Osteoblast (primary cell): ENCODE results near the gene RMC1. TPM values are rescaled to one million over a fixed set of nuclear protein-coding genes. Genes with fewer than 3 reads are reported as not detected.

Experiments
- DNase-seq: peaks from one replicate; pipeline ENCODE4 v3.0.0; 2011; ENCODE audit warnings: low spot score, mixed read lengths; ENCODE audit not compliant: insufficient read length; ENCODE audit errors: missing footprints
- H2AFZ ChIP-seq: 2 replicates; pipeline ENCODE4 v1.6.0; 2011; ENCODE audit warnings: mild to moderate bottlenecking, low read length
- H3K27ac ChIP-seq: 2 replicates; pipeline ENCODE4 v1.5.1; 2011; ENCODE audit warnings: mild to moderate bottlenecking, low read depth, low read length, moderate library complexity
- H3K27me3 ChIP-seq: 2 replicates; pipeline ENCODE4 v1.6.0; 2012; ENCODE audit warnings: mild to moderate bottlenecking, control low read depth, inconsistent platforms, low read length, moderate library complexity; ENCODE audit not compliant: insufficient read depth
- H3K36me3 ChIP-seq: 2 replicates; pipeline ENCODE4 v1.5.1; 2011; ENCODE audit warnings: mild to moderate bottlenecking, low read length, control low read depth, moderate library complexity; ENCODE audit not compliant: insufficient read depth
- H3K4me1 ChIP-seq: 2 replicates; pipeline ENCODE4 v1.5.1; 2011; ENCODE audit warnings: mild to moderate bottlenecking, low read length, control low read depth, moderate library complexity; ENCODE audit not compliant: insufficient read depth
- H3K4me2 ChIP-seq: 2 replicates; pipeline ENCODE4 v1.6.0; 2011; ENCODE audit warnings: mild to moderate bottlenecking, low read length; ENCODE audit not compliant: insufficient read depth
- H3K4me3 ChIP-seq: fragments of 200-600 bp; sonication (generic); 3 replicates; pipeline ENCODE4 v1.5.1; 2012; ENCODE audit warnings: mild to moderate bottlenecking, low read length, inconsistent platforms; ENCODE audit not compliant: insufficient read depth
- H3K79me2 ChIP-seq: 2 replicates; pipeline ENCODE4 v1.6.0; 2012; ENCODE audit warnings: mild to moderate bottlenecking, low read length, control low read depth, inconsistent platforms; ENCODE audit not compliant: insufficient read depth
- H3K9me3 ChIP-seq: 2 replicates; pipeline ENCODE4 v1.5.1; 2011; ENCODE audit warnings: low read depth, low read length, control low read depth
- H4K20me1 ChIP-seq: 2 replicates; pipeline ENCODE4 v1.6.0; 2012; ENCODE audit warnings: mild to moderate bottlenecking, low read length, control low read depth; ENCODE audit not compliant: insufficient read depth
- total RNA-seq: library from RNA; depleted of rRNA; stranded (reverse); fragments of >200 nt; gene quantifications from 2 replicates; pipeline ENCODE4 v1.2.3, GENCODE V29; 2012
- TF ChIP-seq, protein P1 (sequence below): IDR thresholded peaks from 2 replicates; pipeline ENCODE4 v1.5.1; 2011; ENCODE audit warnings: mild to moderate bottlenecking, low read depth, low read length, moderate library complexity; ENCODE audit errors: extremely low read depth

The RMC1 gene
- total RNA-seq, 1 donor: 22.8 TPM

DNA sequence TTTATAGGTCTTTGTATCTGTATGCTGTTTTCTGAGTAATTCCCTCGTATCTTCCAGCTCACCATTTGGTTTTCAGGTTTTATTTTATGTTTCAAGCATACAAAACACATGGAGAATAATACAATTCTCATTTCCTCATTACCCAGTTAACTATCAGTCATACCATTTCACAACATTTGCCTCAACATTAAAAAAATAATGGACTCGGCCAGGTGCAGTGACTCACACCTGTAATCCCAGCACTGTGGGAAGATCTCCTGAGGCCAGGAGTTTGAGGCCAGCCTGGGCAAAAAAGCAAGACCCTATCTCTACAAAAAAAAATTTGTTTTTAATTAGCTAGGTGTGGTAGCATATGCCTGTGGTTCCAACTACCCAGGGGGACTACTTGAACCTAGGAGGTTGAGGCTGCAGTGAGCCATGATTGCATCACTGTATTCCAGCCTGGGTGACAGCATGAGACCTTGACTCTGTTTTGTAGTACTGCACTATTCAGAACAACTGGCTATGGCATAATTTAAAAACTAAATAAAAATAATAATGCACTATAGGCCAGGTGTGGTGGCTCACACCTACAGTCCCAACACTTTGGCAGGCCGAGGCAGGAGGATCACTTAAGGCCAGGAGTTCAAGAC is 62.7 kb downstream of the RMC1 start:
- Histone ChIP-seq H3K9me3 (no peaks in the 10 kb centered on the region), H3K4me3 (no peak overlapping the region), H3K27ac (no peak overlapping the region), H3K4me2 (no peak overlapping the region), H2AFZ (no peak overlapping the region), H3K27me3 (no peaks in the 10 kb centered on the region), H3K4me1 (peaks cover 5% of the 10 kb centered on the region), H3K36me3 (peaks cover 72% of the 10 kb centered on the region), H4K20me1 (no peaks in the 10 kb centered on the region), H3K79me2 (peaks cover 61% of the 10 kb centered on the region)
- TF ChIP-seq, protein P1, sequence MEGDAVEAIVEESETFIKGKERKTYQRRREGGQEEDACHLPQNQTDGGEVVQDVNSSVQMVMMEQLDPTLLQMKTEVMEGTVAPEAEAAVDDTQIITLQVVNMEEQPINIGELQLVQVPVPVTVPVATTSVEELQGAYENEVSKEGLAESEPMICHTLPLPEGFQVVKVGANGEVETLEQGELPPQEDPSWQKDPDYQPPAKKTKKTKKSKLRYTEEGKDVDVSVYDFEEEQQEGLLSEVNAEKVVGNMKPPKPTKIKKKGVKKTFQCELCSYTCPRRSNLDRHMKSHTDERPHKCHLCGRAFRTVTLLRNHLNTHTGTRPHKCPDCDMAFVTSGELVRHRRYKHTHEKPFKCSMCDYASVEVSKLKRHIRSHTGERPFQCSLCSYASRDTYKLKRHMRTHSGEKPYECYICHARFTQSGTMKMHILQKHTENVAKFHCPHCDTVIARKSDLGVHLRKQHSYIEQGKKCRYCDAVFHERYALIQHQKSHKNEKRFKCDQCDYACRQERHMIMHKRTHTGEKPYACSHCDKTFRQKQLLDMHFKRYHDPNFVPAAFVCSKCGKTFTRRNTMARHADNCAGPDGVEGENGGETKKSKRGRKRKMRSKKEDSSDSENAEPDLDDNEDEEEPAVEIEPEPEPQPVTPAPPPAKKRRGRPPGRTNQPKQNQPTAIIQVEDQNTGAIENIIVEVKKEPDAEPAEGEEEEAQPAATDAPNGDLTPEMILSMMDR: no peak
- no peak for DNase-seq

DNA sequence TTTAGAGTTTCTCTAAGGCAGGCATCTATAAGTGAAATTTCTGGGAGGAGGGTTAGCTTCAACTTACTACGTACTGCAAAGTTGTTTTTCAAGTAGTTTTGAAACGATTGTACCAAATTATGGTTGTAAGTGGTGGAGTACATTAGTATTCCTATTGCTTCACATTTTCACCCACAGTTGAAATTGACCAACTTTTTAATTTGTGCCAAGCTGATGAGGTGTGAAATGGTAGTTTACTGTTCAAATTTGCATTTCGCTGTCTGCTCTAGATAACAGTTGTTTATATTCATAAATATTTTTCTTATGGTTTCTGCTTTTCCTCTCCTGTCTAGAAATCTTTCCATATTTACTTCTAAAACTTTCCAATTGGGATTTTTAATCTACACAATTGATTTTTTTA is 64.4 kb downstream of the RMC1 start:
- Histone ChIP-seq H3K4me1 (peaks cover 5% of the 10 kb centered on the region), H3K36me3 (peaks cover 78% of the 10 kb centered on the region), H2AFZ (no peak overlapping the region), H3K4me3 (no peak overlapping the region), H4K20me1 (peaks cover 4% of the 10 kb centered on the region), H3K79me2 (peaks cover 71% of the 10 kb centered on the region), H3K4me2 (no peak overlapping the region), H3K27ac (no peak overlapping the region), H3K27me3 (no peaks in the 10 kb centered on the region), H3K9me3 (no peaks in the 10 kb centered on the region)
- no peak for DNase-seq
- TF ChIP-seq, protein P1: no peak

DNA sequence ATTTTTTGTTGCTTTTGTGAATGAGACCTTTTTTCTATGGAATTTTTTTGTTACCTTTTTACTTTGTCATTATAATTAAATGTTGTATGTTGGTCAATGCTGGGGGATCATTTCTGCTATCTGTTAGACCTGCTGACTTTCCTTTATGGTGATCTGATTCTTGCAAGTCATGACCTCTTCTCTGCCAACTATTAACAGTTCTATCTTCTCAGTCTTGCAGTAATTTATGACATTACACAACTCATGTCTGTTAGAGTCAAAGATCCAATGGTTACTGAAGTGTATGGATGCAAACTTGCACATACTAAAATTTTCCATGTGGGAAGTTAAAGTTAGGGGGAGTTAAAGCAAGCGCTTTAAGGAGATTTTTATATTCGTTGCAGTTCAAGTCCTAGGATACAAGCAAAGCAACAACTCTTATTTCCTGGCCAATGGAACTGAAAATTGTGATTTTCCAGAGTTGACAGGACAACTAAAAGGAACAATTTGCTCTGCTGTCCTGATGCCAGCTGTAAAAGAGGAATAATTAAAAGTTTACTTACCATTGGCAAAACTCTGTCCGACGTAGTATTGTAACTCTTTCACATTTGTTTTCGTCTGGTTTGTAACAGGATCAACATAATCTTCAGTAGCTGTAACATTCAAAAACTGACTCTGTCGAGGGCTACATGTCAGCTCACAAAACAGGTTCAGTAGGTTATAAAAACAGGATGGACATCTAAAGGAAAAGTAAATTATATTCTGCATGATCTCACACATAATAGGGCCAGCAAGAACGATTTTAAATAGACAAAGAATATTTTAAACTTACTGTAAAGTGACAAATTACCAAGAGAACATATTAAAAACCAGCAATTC is 65.2 kb downstream of the RMC1 start:
- TF ChIP-seq, protein P1: no peak
- DNase-seq: no peak

More for the DNA sequence above, 65.2 kb downstream of the RMC1 start:
- Histone ChIP-seq H4K20me1 (peaks cover 4% of the 10 kb centered on the region), H3K27ac (no peak overlapping the region), H3K4me3 (no peak overlapping the region), H3K79me2 (peaks cover 75% of the 10 kb centered on the region), H3K4me2 (no peak overlapping the region), H3K9me3 (no peaks in the 10 kb centered on the region), H3K27me3 (no peaks in the 10 kb centered on the region), H2AFZ (no peak overlapping the region), H3K4me1 (peaks cover 8% of the 10 kb centered on the region), H3K36me3 (peaks cover 81% of the 10 kb centered on the region)
